ENCODE results near the gene ZNF214. TPM values are rescaled to one million over a fixed set of nuclear protein-coding genes. Genes with fewer than 3 reads are reported as not detected.
"Not testable (repeated sequence)": the region's sequence is repeated elsewhere in the genome, so short reads cannot be mapped to it uniquely, and the experiment has no call there.

ZNF214 gene
- total RNA-seq, 1 donor from 2014 or later, result 1.8 TPM

- Mint-ChIP-seq H3K4me3 (ENCODE audit: unreplicated experiment) (no peak overlapping the region), H3K4me1 (ENCODE audit: low read depth, unreplicated experiment) (no peaks in the 10 kb centered on the region), H3K36me3 (ENCODE audit: unreplicated experiment) (peaks cover 4% of the 10 kb centered on the region), H3K9me3 (ENCODE audit: unreplicated experiment) (peaks cover 4% of the 10 kb centered on the region), H3K27me3 (ENCODE audit: unreplicated experiment) (no peaks in the 10 kb centered on the region), H3K27ac (ENCODE audit: unreplicated experiment) (no peak overlapping the region)
- no peak for DNase-seq
- no peak for TF ChIP-seq CTCF (IDR thresholded peaks at IDR 0.05; ENCODE audit: partially characterized antibody, unreplicated experiment)
Measured at GRCh38 chr11:6962673-6963072, 57.5 kb downstream of the ZNF214 start.

GRCh38 chr11:6962141-6962540, 58.0 kb downstream of the ZNF214 start:
- Mint-ChIP-seq H3K36me3 (ENCODE audit: unreplicated experiment) (peaks cover 4% of the 10 kb centered on the region), H3K4me1 (ENCODE audit: low read depth, unreplicated experiment) (no peaks in the 10 kb centered on the region), H3K4me3 (ENCODE audit: unreplicated experiment) (no peak overlapping the region), H3K27ac (ENCODE audit: unreplicated experiment) (no peak overlapping the region), H3K9me3 (ENCODE audit: unreplicated experiment) (no peaks in the 10 kb centered on the region), H3K27me3 (ENCODE audit: unreplicated experiment) (no peaks in the 10 kb centered on the region)
- no peak for TF ChIP-seq CTCF (IDR thresholded peaks at IDR 0.05; ENCODE audit: partially characterized antibody, unreplicated experiment)
- DNase-seq, result no peak

- not testable (repeated sequence) for H3K36me3 Mint-ChIP-seq (ENCODE audit: unreplicated experiment)
Measured at GRCh38 chr11:6954248-6954647, 65.9 kb downstream of the ZNF214 start.

More at GRCh38 chr11:6954248-6954647, 65.9 kb downstream of the ZNF214 start:
- not testable (repeated sequence) for DNase-seq; H3K9me3 Mint-ChIP-seq (ENCODE audit: unreplicated experiment); H3K4me1 Mint-ChIP-seq (ENCODE audit: low read depth, unreplicated experiment); H3K4me3 Mint-ChIP-seq (ENCODE audit: unreplicated experiment); H3K27ac Mint-ChIP-seq (ENCODE audit: unreplicated experiment); H3K27me3 Mint-ChIP-seq (ENCODE audit: unreplicated experiment)

Other genes with a start within 250 kb of the ZNF214 start
- gene OR2AG2, start 248.4 kb downstream of the ZNF214 start, total RNA-seq (ENCODE audit: unreplicated experiment), result 0.78 TPM
- gene OR2AG1, start 237.3 kb downstream of the ZNF214 start, total RNA-seq (ENCODE audit: unreplicated experiment), result not detected
- 0.56 TPM for gene OR6A2, start 220.7 kb downstream of the ZNF214 start, total RNA-seq (ENCODE audit: unreplicated experiment)
- gene OR10A5, start 174.7 kb downstream of the ZNF214 start, total RNA-seq (ENCODE audit: unreplicated experiment), result not detected
- gene OR10A2, start 157.3 kb downstream of the ZNF214 start, total RNA-seq (ENCODE audit: unreplicated experiment), result not detected
- gene OR10A4, start 143.7 kb downstream of the ZNF214 start, total RNA-seq (ENCODE audit: unreplicated experiment), result not detected
- gene OR2D2, start 127.8 kb downstream of the ZNF214 start, total RNA-seq (ENCODE audit: unreplicated experiment), result 0.64 TPM
- not detected for gene OR2D3, start 99.3 kb downstream of the ZNF214 start, total RNA-seq (ENCODE audit: unreplicated experiment)
- 7.0 TPM for gene ZNF215, start 93.9 kb downstream of the ZNF214 start, total RNA-seq (ENCODE audit: unreplicated experiment)
- not detected for gene NLRP14, start 133 bp upstream of the ZNF214 start, total RNA-seq (ENCODE audit: unreplicated experiment)
- not detected for gene RBMXL2, start 68.7 kb upstream of the ZNF214 start, total RNA-seq (ENCODE audit: unreplicated experiment)
- 3.7 TPM for gene SYT9, start 231.6 kb upstream of the ZNF214 start, total RNA-seq (ENCODE audit: unreplicated experiment)

Measured in glutamatergic neuron (in vitro differentiated cells).